D721Med (cell line): Measurements from ENCODE around the gene HIP1R.

Experiments
- DNase-seq: peaks from one replicate; pipeline ENCODE4 v3.0.0; 2011; ENCODE audit warnings: low spot score; ENCODE audit not compliant: insufficient read length
- FAIRE-seq: peaks from 2 replicates; lab custom pipeline; 2011; peaks lifted over from hg19 to GRCh38; lab: Jason Lieb, UNC
- CTCF ChIP-seq: IDR thresholded peaks from 2 replicates; pipeline ENCODE4 v1.5.1; 2012; ENCODE audit warnings: mild to moderate bottlenecking, control low read depth; ENCODE audit not compliant: insufficient read depth; ENCODE audit errors: missing control alignments

Gene HIP1R

GRCh38 chr12:122859303-122860039, 24.2 kb downstream of the HIP1R start:
- TF ChIP-seq CTCF = no peak
- no peak for DNase-seq
- FAIRE-seq = no peak

- FAIRE-seq = no peak
- DNase-seq = peak; percentile 91
- TF ChIP-seq CTCF = peak; percentile 94
Measured at GRCh38 chr12:122860040-122860853, 25.0 kb downstream of the HIP1R start.

DNA sequence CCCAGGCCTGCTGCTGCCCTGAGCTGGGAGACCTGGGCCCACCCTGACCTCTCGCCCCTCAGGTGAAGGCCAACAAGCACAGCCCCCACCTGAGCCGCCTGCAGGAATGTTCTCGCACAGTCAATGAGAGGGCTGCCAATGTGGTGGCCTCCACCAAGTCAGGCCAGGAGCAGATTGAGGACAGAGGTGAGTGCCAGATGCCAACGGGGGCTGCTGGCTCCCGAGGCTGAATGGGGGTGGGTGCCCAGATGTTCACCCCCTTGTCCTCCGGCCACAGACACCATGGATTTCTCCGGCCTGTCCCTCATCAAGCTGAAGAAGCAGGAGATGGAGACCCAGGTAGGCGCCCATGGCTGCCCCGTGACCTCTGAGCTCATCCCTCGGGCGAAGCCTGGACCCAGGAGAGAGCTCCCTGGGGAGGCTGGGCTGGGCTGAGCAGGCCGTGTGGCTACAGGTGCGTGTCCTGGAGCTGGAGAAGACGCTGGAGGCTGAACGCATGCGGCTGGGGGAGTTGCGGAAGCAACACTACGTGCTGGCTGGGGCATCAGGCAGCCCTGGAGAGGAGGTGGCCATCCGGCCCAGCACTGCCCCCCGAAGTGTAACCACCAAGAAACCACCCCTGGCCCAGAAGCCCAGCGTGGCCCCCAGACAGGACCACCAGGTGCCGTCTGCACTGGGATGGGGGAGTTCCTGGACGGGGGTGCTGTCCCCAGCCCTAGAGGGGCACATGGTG, 25.8 kb downstream of the HIP1R start:
- TF ChIP-seq CTCF = no peak
- DNase-seq (no peak), FAIRE-seq (no peak)

DNA sequence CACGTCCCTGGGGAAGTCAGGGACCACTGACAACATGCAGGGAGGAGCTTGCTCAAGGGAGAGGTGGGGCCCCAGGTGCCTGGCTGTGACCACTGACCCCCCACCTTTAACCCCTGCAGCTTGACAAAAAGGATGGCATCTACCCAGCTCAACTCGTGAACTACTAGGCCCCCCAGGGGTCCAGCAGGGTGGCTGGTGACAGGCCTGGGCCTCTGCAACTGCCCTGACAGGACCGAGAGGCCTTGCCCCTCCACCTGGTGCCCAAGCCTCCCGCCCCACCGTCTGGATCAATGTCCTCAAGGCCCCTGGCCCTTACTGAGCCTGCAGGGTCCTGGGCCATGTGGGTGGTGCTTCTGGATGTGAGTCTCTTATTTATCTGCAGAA, 26.3 kb downstream of the HIP1R start:
- TF ChIP-seq CTCF = no peak
- no peak for FAIRE-seq
- no peak for DNase-seq

DNA sequence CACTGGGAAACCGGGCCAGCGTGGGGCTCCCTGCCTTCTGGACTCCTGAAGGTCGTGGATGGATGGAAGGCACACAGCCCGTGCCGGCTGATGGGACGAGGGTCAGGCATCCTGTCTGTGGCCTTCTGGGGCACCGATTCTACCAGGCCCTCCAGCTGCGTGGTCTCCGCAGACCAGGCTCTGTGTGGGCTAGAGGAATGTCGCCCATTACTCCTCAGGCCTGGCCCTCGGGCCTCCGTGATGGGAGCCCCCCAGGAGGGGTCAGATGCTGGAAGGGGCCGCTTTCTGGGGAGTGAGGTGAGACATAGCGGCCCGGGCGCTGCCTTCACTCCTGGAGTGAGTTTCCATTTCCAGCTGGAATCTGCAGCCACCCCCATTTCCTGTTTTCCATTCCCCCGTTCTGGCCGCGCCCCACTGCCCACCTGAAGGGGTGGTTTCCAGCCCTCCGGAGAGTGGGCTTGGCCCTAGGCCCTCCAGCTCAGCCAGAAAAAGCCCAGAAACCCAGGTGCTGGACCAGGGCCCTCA, 26.9 kb downstream of the HIP1R start:
- no peak for FAIRE-seq
- TF ChIP-seq CTCF = no peak
- DNase-seq = no peak

DNA sequence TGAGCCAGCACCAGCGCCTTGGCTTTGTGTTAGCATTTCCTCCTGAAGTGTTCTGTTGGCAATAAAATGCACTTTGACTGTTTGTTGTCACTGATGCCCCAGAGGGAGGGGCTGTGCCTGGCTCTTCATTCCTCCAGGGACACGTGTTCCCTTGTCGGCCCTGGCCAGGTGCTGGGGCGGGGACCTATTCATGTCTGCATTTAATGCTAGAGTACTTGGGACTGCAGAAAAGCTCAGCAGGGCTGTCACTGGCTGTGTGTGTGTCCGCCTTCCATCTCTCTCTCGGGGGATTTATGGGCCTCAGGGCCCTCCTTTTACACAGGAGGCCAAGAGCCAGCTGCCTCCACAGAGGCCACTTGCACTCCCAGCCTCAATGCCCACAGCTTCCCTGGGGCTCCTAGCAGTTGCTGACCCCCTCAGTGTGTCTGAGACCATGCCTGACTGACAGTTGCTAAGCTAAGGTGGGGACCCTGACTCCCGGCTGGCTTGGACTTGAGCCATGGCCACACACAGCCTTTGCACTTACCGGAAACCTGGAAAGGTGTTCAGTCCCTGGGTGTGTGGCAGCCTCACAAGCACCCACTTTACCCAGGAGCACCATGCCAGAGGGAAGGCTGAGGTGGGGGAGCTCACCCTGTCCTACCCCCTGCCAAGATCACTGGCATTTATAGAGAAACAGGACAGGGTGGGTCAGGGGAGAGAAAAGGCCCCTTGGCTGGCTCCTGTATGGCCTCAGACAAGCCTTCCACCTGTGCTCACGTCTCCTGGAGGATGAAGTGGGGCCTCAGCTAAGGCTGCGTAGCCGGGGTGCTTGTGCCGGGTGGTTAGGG, 27.8 kb downstream of the HIP1R start:
- TF ChIP-seq CTCF = no peak
- FAIRE-seq (no peak), DNase-seq (no peak)
